Measurements from ENCODE around the gene RASIP1.

DNA sequence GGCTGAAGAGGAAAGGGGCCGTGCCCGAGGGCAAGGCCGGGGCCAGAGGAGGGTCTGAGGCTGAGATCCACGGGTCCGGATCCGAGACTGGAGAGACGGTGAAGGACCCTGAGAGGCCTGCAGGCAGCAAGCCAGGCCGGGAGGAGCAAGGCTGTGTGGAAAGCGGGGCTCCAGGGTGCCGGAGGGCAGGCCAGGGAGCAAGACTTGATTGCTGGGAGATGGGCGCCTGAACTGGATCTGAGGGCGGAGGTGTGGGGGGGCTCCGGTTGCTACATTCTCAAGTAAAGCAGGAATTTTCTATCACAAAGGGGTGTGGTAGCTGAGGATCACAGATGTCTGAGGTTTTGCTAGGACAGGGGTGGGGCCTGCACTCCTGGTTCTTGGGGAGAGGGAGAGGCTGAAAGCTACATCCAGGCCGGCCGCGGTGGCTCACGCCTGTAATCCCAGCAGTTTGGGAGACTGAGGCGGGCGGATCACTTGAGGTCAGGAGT is 24.7 kb downstream of the RASIP1 start:
- TF ChIP-seq POLR2A (IDR thresholded peaks at IDR 0.05) (no peak), CTCF (IDR thresholded peaks at IDR 0.05) (no peak), POLR2AphosphoS5 (IDR thresholded peaks at IDR 0.05) (no peak)
